MCF 10A (cell line): Measurements from ENCODE around the gene HS1BP3. TPM values are rescaled to one million over a fixed set of nuclear protein-coding genes. Genes with fewer than 3 reads are reported as not detected.

ENCODE experiments used
- BruUV-seq: library from RNA; stranded (reverse); fragments of 400-500 nt; replicated peaks from 2 replicates; lab custom pipeline; 2021; lab: Mats Ljungman, UMichigan
- CTCF ChIA-PET: fragments of 300-600 bp; sonication (Branson Sonifier 250); formaldehyde crosslinking; extraction: SDS; loops from one replicate; lab custom pipeline; 2021; ENCODE audit warnings: antibody characterized with exemption, inconsistent platforms; lab: Yijun Ruan, JAX
- POLR2A ChIA-PET: fragments of 300-600, 350-650 bp; sonication (Branson Sonifier 250); formaldehyde crosslinking; extraction: SDS; loops from one replicate; lab custom pipeline; 2020; ENCODE audit warnings: antibody characterized with exemption, inconsistent platforms; lab: Yijun Ruan, JAX
- DNase-seq: peaks from one replicate; pipeline ENCODE4 v3.0.0-alpha.2; 2018; ENCODE audit not compliant: unreplicated experiment
- H3K27ac Mint-ChIP-seq: one replicate; pipeline ENCODE4 v1.8.0; 2022; ENCODE audit warnings: mild to moderate bottlenecking, low read depth, mixed read lengths; ENCODE audit not compliant: unreplicated experiment
- H3K27me3 Mint-ChIP-seq: one replicate; pipeline ENCODE4 v1.8.0; 2022; ENCODE audit warnings: mixed read lengths; ENCODE audit not compliant: insufficient read depth, unreplicated experiment
- H3K36me3 Mint-ChIP-seq: one replicate; pipeline ENCODE4 v1.8.0; 2022; ENCODE audit warnings: mild to moderate bottlenecking, moderate library complexity, mixed read lengths; ENCODE audit not compliant: insufficient read depth, unreplicated experiment
- H3K4me1 Mint-ChIP-seq: one replicate; pipeline ENCODE4 v1.8.0; 2022; ENCODE audit warnings: mixed read lengths; ENCODE audit not compliant: insufficient read depth, unreplicated experiment
- H3K4me3 Mint-ChIP-seq: one replicate; pipeline ENCODE4 v1.8.0; 2022; ENCODE audit warnings: mild to moderate bottlenecking, moderate library complexity, mixed read lengths; ENCODE audit not compliant: unreplicated experiment
- H3K9me3 Mint-ChIP-seq: one replicate; pipeline ENCODE4 v1.8.0; 2022; ENCODE audit warnings: mixed read lengths; ENCODE audit not compliant: unreplicated experiment
- CTCF ChIP-seq: fragments of 200-600 bp; IDR thresholded peaks from one replicate; pipeline ENCODE4 v1.8.0; 2022; ENCODE audit warnings: antibody characterized with exemption, mild to moderate bottlenecking; ENCODE audit not compliant: unreplicated experiment
- intact Hi-C: fragments of 100-400 bp; cut with micrococcal nuclease; formaldehyde crosslinking; loops from 2 replicates; pipeline ENCODE4 v1.14.1; 2022
- total RNA-seq: library from RNA; stranded (reverse); gene quantifications from 2 replicates; pipeline ENCODE4 v1.2.3, GENCODE V29; 2022

HS1BP3 gene
- total RNA-seq, 1 experiment from 2014 or later = 10.0 TPM

- BruUV-seq = no TSS peak
- CTCF ChIA-PET = interaction anchor here (0.5 to 0.9 kb wide), 3 partner anchors 21 to 145 kb away, joined by 3 to 4 read pairs (median 3); no protein-coding TSS in a partner anchor
- no peak overlapping the region for H3K4me3 Mint-ChIP-seq
- H3K4me1 Mint-ChIP-seq = no peaks in the 10 kb centered on the region
- POLR2A ChIA-PET = no interaction called here
- H3K27ac Mint-ChIP-seq = no peak overlapping the region
- H3K27me3 Mint-ChIP-seq = no peaks in the 10 kb centered on the region
- no peaks in the 10 kb centered on the region for H3K36me3 Mint-ChIP-seq
- DNase-seq = no peak
- H3K9me3 Mint-ChIP-seq = no peaks in the 10 kb centered on the region
- intact Hi-C loops = no loop called here
- TF ChIP-seq CTCF = no peak
Measured at GRCh38 chr2:20568501-20569463, 82.1 kb downstream of the HS1BP3 start.

GRCh38 chr2:20567926-20568179 lies 83.0 kb downstream of the HS1BP3 start:
- Mint-ChIP-seq H3K27me3 (no peaks in the 10 kb centered on the region), H3K4me3 (no peak overlapping the region), H3K27ac (no peak overlapping the region), H3K4me1 (no peaks in the 10 kb centered on the region), H3K9me3 (no peaks in the 10 kb centered on the region), H3K36me3 (no peaks in the 10 kb centered on the region)
- ChIA-PET POLR2A (no interaction called here), CTCF (interaction anchor here (0.9 kb wide), 1 partner anchor 22 kb away, joined by 4 read pairs; no protein-coding TSS in a partner anchor)
- no peak for DNase-seq
- no peak for TF ChIP-seq CTCF
- intact Hi-C loops = no loop called here
- BruUV-seq = no TSS peak

Other genes with a start within 250 kb of the HS1BP3 start
- 28.1 and 45.7 TPM in 2 replicates for gene RHOB, start 204.0 kb downstream of the HS1BP3 start, total RNA-seq
- gene GDF7, start 16.0 kb upstream of the HS1BP3 start, total RNA-seq = not detected in 2 replicates
- gene LDAH, start 172.0 kb upstream of the HS1BP3 start, total RNA-seq = 16.8 and 17.0 TPM in 2 replicates